Mesenchymal stem cell (in vitro differentiated cells and primary cell): ENCODE measurements around the gene STX7.

Source experiments
- DNase-seq: peaks from one replicate; pipeline ENCODE4 v3.0.0-alpha.2; 2013
- H2AFZ ChIP-seq: one replicate; pipeline ENCODE4 v1.6.1; 2013; ENCODE audit warnings: low read depth, mild to moderate bottlenecking, control low read depth, inconsistent platforms, low read length, moderate library complexity
- H2AK5ac ChIP-seq: 2 replicates; pipeline ENCODE4 v1.6.1; 2013; ENCODE audit warnings: low read length, moderate library complexity, mild to moderate bottlenecking, inconsistent platforms; ENCODE audit not compliant: severe bottlenecking
- H2BK120ac ChIP-seq: one replicate; pipeline ENCODE4 v1.6.1; 2013; ENCODE audit warnings: low read depth, mild to moderate bottlenecking, inconsistent platforms, low read length, moderate library complexity
- H2BK12ac ChIP-seq, 2 experiments: one replicate each; pipeline ENCODE4 v1.6.1; 2013; ENCODE audit warnings: inconsistent platforms in 2 of 2, low read length in 2 of 2, mild to moderate bottlenecking in 2 of 2, moderate library complexity in 2 of 2, control low read depth in 1 of 2
- H2BK15ac ChIP-seq: one replicate; pipeline ENCODE4 v1.6.1; 2013; ENCODE audit warnings: mild to moderate bottlenecking, low read depth, inconsistent platforms; ENCODE audit not compliant: poor library complexity, severe bottlenecking
- H2BK5ac ChIP-seq: 2 replicates; pipeline ENCODE4 v1.6.1; 2013; ENCODE audit warnings: low read depth, mild to moderate bottlenecking, low read length, control low read depth, inconsistent platforms; ENCODE audit not compliant: poor library complexity, severe bottlenecking
- H3K14ac ChIP-seq, 2 experiments: one replicate each; pipeline ENCODE4 v1.6.1; 2013; ENCODE audit warnings: inconsistent platforms in 2 of 2, low read length in 2 of 2, control low read depth in 1 of 2, mild to moderate bottlenecking in 1 of 2, moderate library complexity in 1 of 2
- H3K18ac ChIP-seq, 2 experiments: one replicate each; pipeline ENCODE4 v1.6.1; 2013; ENCODE audit warnings: inconsistent platforms in 2 of 2, low read length in 2 of 2, control low read depth in 1 of 2, low read depth in 1 of 2, mild to moderate bottlenecking in 1 of 2
- H3K23ac ChIP-seq, 2 experiments: one replicate each; pipeline ENCODE4 v1.6.1; 2013; ENCODE audit warnings: inconsistent platforms in 2 of 2, low read length in 2 of 2, mild to moderate bottlenecking in 2 of 2, moderate library complexity in 2 of 2, control low read depth in 1 of 2
- H3K27ac ChIP-seq: 2 replicates; pipeline ENCODE4 v1.5.1; 2013; ENCODE audit warnings: mild to moderate bottlenecking, moderate library complexity, low read length, control low read depth, inconsistent platforms; ENCODE audit not compliant: poor library complexity, severe bottlenecking
- H3K27me3 ChIP-seq, 2 experiments: 2 replicates each; pipeline versions ENCODE4 v1.6.1 to v1.7.0; 2013; ENCODE audit warnings: low read length in 2 of 2, mild to moderate bottlenecking in 2 of 2, moderate library complexity in 2 of 2, control low read depth in 1 of 2, inconsistent platforms in 1 of 2; ENCODE audit not compliant: control insufficient read depth in 1 of 2, insufficient read depth in 1 of 2
- H3K36me3 ChIP-seq, 2 experiments: 2 replicates each; pipeline versions ENCODE4 v1.6.1 to v1.7.0; 2013; ENCODE audit warnings: low read length in 2 of 2, control low read depth in 1 of 2, inconsistent platforms in 1 of 2, low read depth in 1 of 2, mild to moderate bottlenecking in 1 of 2; ENCODE audit not compliant: insufficient read depth in 2 of 2, control insufficient read depth in 1 of 2
- H3K4ac ChIP-seq, 2 experiments: one replicate each; pipeline ENCODE4 v1.6.1; 2013; ENCODE audit warnings: inconsistent platforms in 2 of 2, low read length in 2 of 2, mild to moderate bottlenecking in 2 of 2, moderate library complexity in 2 of 2, control low read depth in 1 of 2, low read depth in 1 of 2
- H3K4me1 ChIP-seq: 2 replicates; pipeline ENCODE4 v1.6.1; 2013; ENCODE audit warnings: low read depth, low read length, control low read depth; ENCODE audit not compliant: control insufficient read depth, insufficient read depth
- H3K4me2 ChIP-seq: 2 replicates; pipeline ENCODE4 v1.6.1; 2013; ENCODE audit warnings: low read length, mild to moderate bottlenecking, inconsistent platforms; ENCODE audit not compliant: poor library complexity, severe bottlenecking
- H3K4me3 ChIP-seq, 2 experiments: 2 replicates each; pipeline versions ENCODE4 v1.5.1 to v1.7.0; 2013; ENCODE audit warnings: low read length in 2 of 2, mild to moderate bottlenecking in 2 of 2, control low read depth in 1 of 2, low read depth in 1 of 2; ENCODE audit not compliant: insufficient read depth in 1 of 2
- H3K79me1 ChIP-seq: replicated peaks from 2 replicates; pipeline ENCODE4 v1.6.1; 2013; ENCODE audit warnings: mild to moderate bottlenecking, control low read depth, low read length, inconsistent platforms; ENCODE audit not compliant: poor library complexity, severe bottlenecking
- H3K9ac ChIP-seq: 2 replicates; pipeline ENCODE4 v1.7.0; 2013; ENCODE audit warnings: mild to moderate bottlenecking, low read length, moderate library complexity
- H3K9me3 ChIP-seq: 2 replicates; pipeline ENCODE4 v1.7.0; 2013; ENCODE audit warnings: mild to moderate bottlenecking, low read length; ENCODE audit not compliant: control insufficient read depth
- H4K8ac ChIP-seq: one replicate; pipeline ENCODE4 v1.6.1; 2013; ENCODE audit warnings: inconsistent platforms, mild to moderate bottlenecking, low read length, moderate library complexity
- H4K91ac ChIP-seq: one replicate; pipeline ENCODE4 v1.6.1; 2013; ENCODE audit warnings: mild to moderate bottlenecking, low read length, inconsistent platforms
- WGBS: methylation state at CpG from one replicate; pipeline ENCODE4 v1.1.7; 2013; ENCODE audit warnings: mixed read lengths; 5-methylcytosine and 5-hydroxymethylcytosine counted together

STX7 gene

GRCh38 chr6:132506869-132507808 lies 5.8 kb downstream of the STX7 start:
- Histone ChIP-seq H3K4me1 (peaks cover 2% of the 10 kb centered on the region), H3K27ac (no peak overlapping the region), H3K4me2 (no peak overlapping the region), H2BK12ac (no peak overlapping the region), H3K27me3 (no peaks in the 10 kb centered on the region), H2AK5ac (no peak overlapping the region), H2AFZ (no peak overlapping the region), H3K79me1 (no peaks in the 10 kb centered on the region), H2BK5ac (no peak overlapping the region), H2BK15ac (no peak overlapping the region), H3K4me3 (no peak overlapping the region), H3K23ac (no peak overlapping the region), H3K9me3 (no peaks in the 10 kb centered on the region), H3K36me3 (peaks cover 9 to 31% of the 10 kb centered on the region in 2 experiments), H2BK120ac (no peak overlapping the region), H4K8ac (no peak overlapping the region), H3K14ac (no peak overlapping the region), H3K18ac (no peak overlapping the region), H3K9ac (no peak overlapping the region), H4K91ac (no peak overlapping the region), H3K4ac (no peak overlapping the region)
- 98% methylated on average over 3 of the region's 5 CpGs for WGBS
- DNase-seq, result no peak

DNA sequence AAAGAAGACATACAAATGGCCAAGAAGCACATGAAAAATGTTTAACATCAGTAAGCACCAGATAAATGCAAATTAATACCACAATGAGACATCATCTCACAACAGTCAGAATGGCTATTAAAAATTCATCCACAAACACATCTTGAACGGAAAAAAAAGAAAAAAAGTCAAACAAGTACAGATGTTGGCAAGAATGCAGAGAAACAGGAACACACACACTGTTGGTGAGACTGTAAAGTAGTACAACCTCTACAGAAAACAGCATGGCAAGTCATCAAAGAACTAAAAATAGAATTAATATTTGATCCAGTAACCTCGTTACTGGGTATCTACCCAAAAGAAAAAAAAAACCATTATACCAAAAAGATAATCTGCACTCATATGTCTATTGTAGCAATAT lies 6.5 kb downstream of the STX7 start:
- H2BK5ac ChIP-seq, result no peak overlapping the region
- H2AFZ ChIP-seq, result no peak overlapping the region
- no peak overlapping the region for H3K4me2 ChIP-seq
- H3K79me1 ChIP-seq, result peaks cover 3% of the 10 kb centered on the region
- no peak overlapping the region for H3K4ac ChIP-seq
- no peak overlapping the region for H4K8ac ChIP-seq
- no peak overlapping the region for H2AK5ac ChIP-seq
- no peak overlapping the region for H3K27ac ChIP-seq
- H2BK12ac ChIP-seq, result no peak overlapping the region
- no peak for DNase-seq
- H3K9me3 ChIP-seq, result no peaks in the 10 kb centered on the region
- peaks cover 12 to 37% of the 10 kb centered on the region in 2 experiments for H3K36me3 ChIP-seq
- 100% methylated on average over 1 of the region's 2 CpGs for WGBS
- H3K27me3 ChIP-seq, result no peaks in the 10 kb centered on the region
- no peak overlapping the region for H3K4me3 ChIP-seq
- no peak overlapping the region for H3K18ac ChIP-seq
- no peak overlapping the region for H3K14ac ChIP-seq
- H2BK120ac ChIP-seq, result no peak overlapping the region
- no peak overlapping the region for H4K91ac ChIP-seq
- no peak overlapping the region for H3K9ac ChIP-seq
- no peak overlapping the region for H2BK15ac ChIP-seq
- H3K4me1 ChIP-seq, result peaks cover 2% of the 10 kb centered on the region
- no peak overlapping the region for H3K23ac ChIP-seq

GRCh38 chr6:132505158-132505557 lies 7.8 kb downstream of the STX7 start:
- no peak overlapping the region for H3K18ac ChIP-seq

GRCh38 chr6:132504757-132505156 lies 8.2 kb downstream of the STX7 start:
- Histone ChIP-seq H3K79me1 (peaks cover 8% of the 10 kb centered on the region), H4K91ac (no peak overlapping the region), H2BK5ac (no peak overlapping the region), H3K27me3 (no peaks in the 10 kb centered on the region), H3K23ac (peak overlapping the region in 1 of 2 experiments; percentile 73), H3K18ac (no peak overlapping the region), H2BK120ac (no peak overlapping the region), H3K14ac (no peak overlapping the region), H2BK15ac (no peak overlapping the region), H2AK5ac (no peak overlapping the region), H3K4me3 (no peak overlapping the region), H3K4me2 (no peak overlapping the region), H3K9me3 (no peaks in the 10 kb centered on the region), H3K27ac (no peak overlapping the region), H2AFZ (no peak overlapping the region), H3K9ac (no peak overlapping the region), H4K8ac (no peak overlapping the region), H3K36me3 (peaks cover 22 to 54% of the 10 kb centered on the region in 2 experiments), H2BK12ac (no peak overlapping the region), H3K4me1 (peaks cover 2% of the 10 kb centered on the region), H3K4ac (no peak overlapping the region)
- peak; percentile 7 for DNase-seq
- WGBS, result 66% methylated on average over 3 of the region's 5 CpGs

More at GRCh38 chr6:132505158-132505557, 7.8 kb downstream of the STX7 start:
- Histone ChIP-seq H3K4me1 (peaks cover 2% of the 10 kb centered on the region), H3K4me2 (no peak overlapping the region), H4K91ac (no peak overlapping the region), H2BK120ac (no peak overlapping the region), H3K27ac (no peak overlapping the region), H3K14ac (no peak overlapping the region), H2AK5ac (no peak overlapping the region), H3K27me3 (no peaks in the 10 kb centered on the region), H3K9me3 (no peaks in the 10 kb centered on the region), H3K23ac (no peak overlapping the region), H2BK15ac (no peak overlapping the region), H3K36me3 (peaks cover 18 to 50% of the 10 kb centered on the region in 2 experiments), H3K4ac (no peak overlapping the region), H3K79me1 (peaks cover 8% of the 10 kb centered on the region), H3K4me3 (no peak overlapping the region), H2BK5ac (no peak overlapping the region), H2AFZ (no peak overlapping the region), H2BK12ac (no peak overlapping the region), H4K8ac (no peak overlapping the region), H3K9ac (no peak overlapping the region)
- no peak for DNase-seq
- WGBS, result 100% methylated on average over 1 of the region's 1 CpG
